PFSK-1 (cell line): Measurements from ENCODE around the gene JPT2.

Experiments used
- FOXP2 ChIP-seq: optimal IDR thresholded peaks from 2 replicates; pipeline ENCODE3; 2011; ENCODE audit warnings: borderline replicate concordance, control low read depth, inconsistent platforms; ENCODE audit not compliant: insufficient read depth; ENCODE audit errors: extremely low read length, extremely low read depth
- POLR2AphosphoS5 ChIP-seq: IDR thresholded peaks from 2 replicates; pipeline ENCODE4 v1.6.1; 2012; ENCODE audit warnings: low read depth, mild to moderate bottlenecking, control low read depth, low read length, moderate library complexity
- SIN3A ChIP-seq: IDR thresholded peaks from 2 replicates; pipeline ENCODE4 v1.6.1; 2012; ENCODE audit warnings: mild to moderate bottlenecking, low read length, moderate library complexity, borderline replicate concordance; ENCODE audit not compliant: insufficient read depth
- TAF1 ChIP-seq: IDR thresholded peaks from 2 replicates; pipeline ENCODE4 v1.6.1; 2012; ENCODE audit warnings: low read length, control low read depth, borderline replicate concordance; ENCODE audit not compliant: insufficient read depth
- TF ChIP-seq, protein P1 (sequence below), 2 experiments: IDR thresholded peaks; 2 replicates each; pipeline versions ENCODE4 v1.6.1 to v1.8.0; 2011 to 2012; ENCODE audit warnings: low read depth in 2 of 2, low read length in 2 of 2, control low read depth in 1 of 2, inconsistent platforms in 1 of 2, mild to moderate bottlenecking in 1 of 2, moderate library complexity in 1 of 2; ENCODE audit not compliant: insufficient read depth in 1 of 2

Gene JPT2

GRCh38 chr16:1707193-1707790, 29.2 kb downstream of the JPT2 start:
- TF ChIP-seq, protein P1, sequence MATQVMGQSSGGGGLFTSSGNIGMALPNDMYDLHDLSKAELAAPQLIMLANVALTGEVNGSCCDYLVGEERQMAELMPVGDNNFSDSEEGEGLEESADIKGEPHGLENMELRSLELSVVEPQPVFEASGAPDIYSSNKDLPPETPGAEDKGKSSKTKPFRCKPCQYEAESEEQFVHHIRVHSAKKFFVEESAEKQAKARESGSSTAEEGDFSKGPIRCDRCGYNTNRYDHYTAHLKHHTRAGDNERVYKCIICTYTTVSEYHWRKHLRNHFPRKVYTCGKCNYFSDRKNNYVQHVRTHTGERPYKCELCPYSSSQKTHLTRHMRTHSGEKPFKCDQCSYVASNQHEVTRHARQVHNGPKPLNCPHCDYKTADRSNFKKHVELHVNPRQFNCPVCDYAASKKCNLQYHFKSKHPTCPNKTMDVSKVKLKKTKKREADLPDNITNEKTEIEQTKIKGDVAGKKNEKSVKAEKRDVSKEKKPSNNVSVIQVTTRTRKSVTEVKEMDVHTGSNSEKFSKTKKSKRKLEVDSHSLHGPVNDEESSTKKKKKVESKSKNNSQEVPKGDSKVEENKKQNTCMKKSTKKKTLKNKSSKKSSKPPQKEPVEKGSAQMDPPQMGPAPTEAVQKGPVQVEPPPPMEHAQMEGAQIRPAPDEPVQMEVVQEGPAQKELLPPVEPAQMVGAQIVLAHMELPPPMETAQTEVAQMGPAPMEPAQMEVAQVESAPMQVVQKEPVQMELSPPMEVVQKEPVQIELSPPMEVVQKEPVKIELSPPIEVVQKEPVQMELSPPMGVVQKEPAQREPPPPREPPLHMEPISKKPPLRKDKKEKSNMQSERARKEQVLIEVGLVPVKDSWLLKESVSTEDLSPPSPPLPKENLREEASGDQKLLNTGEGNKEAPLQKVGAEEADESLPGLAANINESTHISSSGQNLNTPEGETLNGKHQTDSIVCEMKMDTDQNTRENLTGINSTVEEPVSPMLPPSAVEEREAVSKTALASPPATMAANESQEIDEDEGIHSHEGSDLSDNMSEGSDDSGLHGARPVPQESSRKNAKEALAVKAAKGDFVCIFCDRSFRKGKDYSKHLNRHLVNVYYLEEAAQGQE (IDR thresholded peaks at IDR 0.05; ENCODE audit: insufficient read depth in 1 of 2, low read depth in 2 of 2, low read length in 2 of 2): no peak
- TF ChIP-seq SIN3A (no peak), TAF1 (no peak), POLR2AphosphoS5 (no peak), FOXP2 (no peak)

DNA sequence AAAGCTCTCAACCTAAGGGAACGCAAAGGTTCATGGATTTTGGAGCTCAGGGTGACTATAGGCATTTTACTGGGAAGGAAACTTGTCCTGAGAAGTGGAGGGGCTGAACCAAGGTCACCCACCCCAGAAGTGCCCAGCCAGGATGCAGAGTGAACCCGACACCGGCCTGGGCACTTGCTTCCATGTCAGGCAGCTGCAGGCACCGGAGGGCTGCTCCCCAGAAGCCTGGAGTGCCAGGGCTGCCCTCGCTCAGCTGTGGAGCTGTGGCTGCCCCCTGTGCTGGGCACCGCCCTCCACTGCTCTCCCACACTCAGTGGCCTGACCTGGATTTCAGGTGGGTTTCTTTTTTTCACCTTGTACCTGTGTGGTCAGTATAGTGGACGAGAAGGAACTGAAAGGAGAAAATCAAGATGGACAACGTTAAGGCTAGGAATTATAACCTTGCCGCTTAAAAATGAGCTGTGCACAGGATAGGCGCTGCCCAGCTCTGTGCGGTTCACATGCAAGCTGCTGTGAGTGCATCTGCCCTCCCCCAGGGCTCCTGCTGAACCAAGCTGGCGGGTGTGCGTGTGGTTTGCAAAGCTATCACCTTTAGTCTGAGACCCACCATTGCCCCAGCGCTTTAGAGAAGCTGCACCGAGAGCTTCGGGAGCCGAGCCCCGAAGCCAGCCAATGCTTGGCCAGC, 30.1 kb downstream of the JPT2 start:
- TF ChIP-seq, protein P1 (IDR thresholded peaks at IDR 0.05; ENCODE audit: insufficient read depth in 1 of 2, low read depth in 2 of 2, low read length in 2 of 2): no peak
- TF ChIP-seq FOXP2: no peak
- TF ChIP-seq POLR2AphosphoS5: no peak
- no peak for TF ChIP-seq TAF1
- no peak for TF ChIP-seq SIN3A

GRCh38 chr16:1708768-1709180, 30.7 kb downstream of the JPT2 start:
- no peak for TF ChIP-seq TAF1
- TF ChIP-seq SIN3A: no peak
- TF ChIP-seq, protein P1 (IDR thresholded peaks at IDR 0.05; ENCODE audit: insufficient read depth in 1 of 2, low read depth in 2 of 2, low read length in 2 of 2): no peak
- TF ChIP-seq POLR2AphosphoS5: no peak
- no peak for TF ChIP-seq FOXP2

- TF ChIP-seq, protein P1 (IDR thresholded peaks at IDR 0.05; ENCODE audit: insufficient read depth in 1 of 2, low read depth in 2 of 2, low read length in 2 of 2): no peak
- TF ChIP-seq POLR2AphosphoS5 (no peak), FOXP2 (no peak), SIN3A (no peak), TAF1 (no peak)
These were observed 31.3 kb downstream of the JPT2 start for GRCh38 chr16:1709356-1709755.
